Thyroid gland (tissue), 4 donors: ENCODE data around the gene CCDC160.

Experiments
- POLR2A ChIP-seq, 2 donors: fragments of 450-650 bp; IDR thresholded peaks; one replicate each; pipeline ENCODE4 v1.6.1; 2017; ENCODE audit warnings: antibody characterized with exemption in 2 of 2, mild to moderate bottlenecking in 2 of 2, moderate library complexity in 1 of 2
- TF ChIP-seq, protein P1 (sequence below), 6 experiments: fragments of 200-600 bp in 3 of 6; fragments of 450-650 bp in 3 of 6; sonication (generic) in 3 of 6; IDR thresholded peaks; one replicate each; pipeline ENCODE4 v1.5.1; 2016 to 2019; ENCODE audit warnings: antibody characterized with exemption in 6 of 6, mild to moderate bottlenecking in 2 of 6, inconsistent platforms in 1 of 6, moderate library complexity in 1 of 6

GRCh38 chrX:134202561-134202960 lies 34.4 kb upstream of the CCDC160 start:
- TF ChIP-seq, protein P1, sequence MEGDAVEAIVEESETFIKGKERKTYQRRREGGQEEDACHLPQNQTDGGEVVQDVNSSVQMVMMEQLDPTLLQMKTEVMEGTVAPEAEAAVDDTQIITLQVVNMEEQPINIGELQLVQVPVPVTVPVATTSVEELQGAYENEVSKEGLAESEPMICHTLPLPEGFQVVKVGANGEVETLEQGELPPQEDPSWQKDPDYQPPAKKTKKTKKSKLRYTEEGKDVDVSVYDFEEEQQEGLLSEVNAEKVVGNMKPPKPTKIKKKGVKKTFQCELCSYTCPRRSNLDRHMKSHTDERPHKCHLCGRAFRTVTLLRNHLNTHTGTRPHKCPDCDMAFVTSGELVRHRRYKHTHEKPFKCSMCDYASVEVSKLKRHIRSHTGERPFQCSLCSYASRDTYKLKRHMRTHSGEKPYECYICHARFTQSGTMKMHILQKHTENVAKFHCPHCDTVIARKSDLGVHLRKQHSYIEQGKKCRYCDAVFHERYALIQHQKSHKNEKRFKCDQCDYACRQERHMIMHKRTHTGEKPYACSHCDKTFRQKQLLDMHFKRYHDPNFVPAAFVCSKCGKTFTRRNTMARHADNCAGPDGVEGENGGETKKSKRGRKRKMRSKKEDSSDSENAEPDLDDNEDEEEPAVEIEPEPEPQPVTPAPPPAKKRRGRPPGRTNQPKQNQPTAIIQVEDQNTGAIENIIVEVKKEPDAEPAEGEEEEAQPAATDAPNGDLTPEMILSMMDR (IDR thresholded peaks at IDR 0.05), result no peak
- no peak for TF ChIP-seq POLR2A (IDR thresholded peaks at IDR 0.05)
